NCI-H526 (cell line): Measurements from ENCODE around the gene MTMR2.
"Not testable (repeated sequence)": the region's sequence is repeated elsewhere in the genome, so short reads cannot be mapped to it uniquely, and the experiment has no call there.

Source experiments
- DNase-seq, 2 experiments: peaks; one replicate each; lab custom pipeline; 2025; lab: John Stamatoyannopoulos, UW

MTMR2 gene

GRCh38 chr11:95884802-95885201, 39.1 kb downstream of the MTMR2 start:
- no peak for DNase-seq

- DNase-seq: no peak
Observed at GRCh38 chr11:95884376-95884775, 39.5 kb downstream of the MTMR2 start.

GRCh38 chr11:95883381-95883780, 40.5 kb downstream of the MTMR2 start:
- no peak for DNase-seq

- DNase-seq: no peak
Observed at GRCh38 chr11:95877291-95877690, 46.6 kb downstream of the MTMR2 start.

- DNase-seq: not testable (repeated sequence)
Observed at GRCh38 chr11:95870877-95871276, 53.0 kb downstream of the MTMR2 start.

- DNase-seq: no peak
Observed at GRCh38 chr11:95867105-95867504, 56.8 kb downstream of the MTMR2 start.

GRCh38 chr11:95863486-95864140, 60.3 kb downstream of the MTMR2 start:
- DNase-seq: no peak

- DNase-seq: not testable (repeated sequence)
Observed at GRCh38 chr11:95860024-95860423, 63.9 kb downstream of the MTMR2 start.

GRCh38 chr11:95854362-95854761, 69.5 kb downstream of the MTMR2 start:
- DNase-seq: not testable (repeated sequence)

- no peak for DNase-seq
Observed at GRCh38 chr11:95853862-95854261, 70.0 kb downstream of the MTMR2 start.

- DNase-seq: no peak
Observed at GRCh38 chr11:95853138-95853537, 70.8 kb downstream of the MTMR2 start.

- no peak for DNase-seq
Observed at GRCh38 chr11:95850137-95850536, 73.8 kb downstream of the MTMR2 start.

- peak; percentile 53 to 71 for DNase-seq
Observed at GRCh38 chr11:95849087-95849825, 74.7 kb downstream of the MTMR2 start.

GRCh38 chr11:95845167-95845566, 78.7 kb downstream of the MTMR2 start:
- DNase-seq: no peak

GRCh38 chr11:95835768-95836488, 88.0 kb downstream of the MTMR2 start:
- peak; percentile 72 to 85 for DNase-seq

GRCh38 chr11:95835351-95835750, 88.6 kb downstream of the MTMR2 start:
- no peak for DNase-seq

GRCh38 chr11:95833378-95833777, 90.5 kb downstream of the MTMR2 start:
- DNase-seq: no peak

GRCh38 chr11:95832763-95833162, 91.1 kb downstream of the MTMR2 start:
- no peak for DNase-seq

GRCh38 chr11:95831198-95831883, 92.6 kb downstream of the MTMR2 start:
- DNase-seq: no peak

- DNase-seq: no peak
Observed at GRCh38 chr11:95829580-95830259, 94.2 kb downstream of the MTMR2 start.

- DNase-seq: no peak
Observed at GRCh38 chr11:95827696-95828095, 96.2 kb downstream of the MTMR2 start.

- DNase-seq: no peak
Observed at GRCh38 chr11:95821640-95822039, 102.3 kb downstream of the MTMR2 start.
